HG03064 (cell line): ENCODE data around the gene KLHL40.

Experiments
- ATAC-seq: cut with Tn5 transposase; IDR thresholded peaks from one replicate; pipeline ENCODE4 v1.9.1; 2021; ENCODE audit warnings: low read depth; ENCODE audit not compliant: unreplicated experiment

Gene KLHL40

GRCh38 chr3:42656680-42657610, 28.4 kb upstream of the KLHL40 start:
- ATAC-seq, result no peak

- ATAC-seq, result no peak
Measured at GRCh38 chr3:42657675-42658074, 27.7 kb upstream of the KLHL40 start.

GRCh38 chr3:42658091-42658770, 27.1 kb upstream of the KLHL40 start:
- no peak for ATAC-seq

GRCh38 chr3:42658771-42659390, 26.5 kb upstream of the KLHL40 start:
- no peak for ATAC-seq

- no peak for ATAC-seq
Measured at GRCh38 chr3:42659451-42660130, 25.7 kb upstream of the KLHL40 start.

GRCh38 chr3:42660131-42660715, 25.1 kb upstream of the KLHL40 start:
- ATAC-seq, result no peak

- no peak for ATAC-seq
Measured at GRCh38 chr3:42660898-42661297, 24.4 kb upstream of the KLHL40 start.

- no peak for ATAC-seq
Measured at GRCh38 chr3:42661593-42662022, 23.7 kb upstream of the KLHL40 start.

GRCh38 chr3:42662037-42662812, 23.1 kb upstream of the KLHL40 start:
- ATAC-seq, result no peak

GRCh38 chr3:42662813-42663535, 22.4 kb upstream of the KLHL40 start:
- no peak for ATAC-seq

GRCh38 chr3:42663581-42664437, 21.5 kb upstream of the KLHL40 start:
- ATAC-seq, result no peak

- ATAC-seq, result no peak
Measured at GRCh38 chr3:42664438-42664803, 20.9 kb upstream of the KLHL40 start.

- ATAC-seq, result no peak
Measured at GRCh38 chr3:42665050-42665878, 20.1 kb upstream of the KLHL40 start.

GRCh38 chr3:42666022-42666421, 19.3 kb upstream of the KLHL40 start:
- ATAC-seq, result no peak

GRCh38 chr3:42666577-42666998, 18.7 kb upstream of the KLHL40 start:
- ATAC-seq, result no peak

- ATAC-seq, result no peak
Measured at GRCh38 chr3:42667096-42667522, 18.2 kb upstream of the KLHL40 start.
